Adrenal gland (tissue), 5 donors: Measurements from ENCODE around the gene ARHGEF10L.

Experiments
- POLR2A ChIP-seq, 2 donors: fragments of 450-650 bp; IDR thresholded peaks; one replicate each; pipeline ENCODE4 v1.6.1; 2017; ENCODE audit warnings: antibody characterized with exemption in 2 of 2, mild to moderate bottlenecking in 2 of 2, moderate library complexity in 1 of 2
- TF ChIP-seq, protein P1 (sequence below), 6 experiments: fragments of 450-650 bp in 4 of 6; fragments of 200-600 bp in 2 of 6; sonication (generic) in 1 of 6; IDR thresholded peaks; 1 replicate in 5 of 6; 2 replicates in 1 of 6; pipeline versions ENCODE4 v1.5.1 to v1.8.0; 2016 to 2021; ENCODE audit warnings: antibody characterized with exemption in 6 of 6, mild to moderate bottlenecking in 2 of 6, moderate library complexity in 1 of 6
- donor health status: DM: no; HTN: no; CAD: no.

DNA sequence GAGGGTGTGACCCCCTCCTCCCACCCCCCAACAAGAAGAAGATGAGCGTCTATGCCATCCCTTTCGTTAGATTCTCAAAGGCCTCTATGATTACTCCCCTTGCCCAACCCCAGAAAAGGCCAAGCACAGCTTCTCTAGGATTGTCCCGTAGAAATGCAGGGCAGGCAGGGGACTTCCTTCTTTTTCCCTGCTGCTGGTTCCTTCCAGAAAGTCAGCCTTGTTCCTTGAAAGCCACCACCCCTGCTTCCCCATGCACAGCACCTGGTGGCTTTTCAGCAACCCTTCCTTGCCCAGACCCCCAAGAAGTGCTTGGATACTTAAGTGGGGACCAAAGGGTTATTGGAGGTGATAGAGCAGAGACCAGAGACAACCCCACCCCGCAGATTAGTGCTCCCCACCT, 75.1 kb downstream of the ARHGEF10L start:
- TF ChIP-seq, protein P1, sequence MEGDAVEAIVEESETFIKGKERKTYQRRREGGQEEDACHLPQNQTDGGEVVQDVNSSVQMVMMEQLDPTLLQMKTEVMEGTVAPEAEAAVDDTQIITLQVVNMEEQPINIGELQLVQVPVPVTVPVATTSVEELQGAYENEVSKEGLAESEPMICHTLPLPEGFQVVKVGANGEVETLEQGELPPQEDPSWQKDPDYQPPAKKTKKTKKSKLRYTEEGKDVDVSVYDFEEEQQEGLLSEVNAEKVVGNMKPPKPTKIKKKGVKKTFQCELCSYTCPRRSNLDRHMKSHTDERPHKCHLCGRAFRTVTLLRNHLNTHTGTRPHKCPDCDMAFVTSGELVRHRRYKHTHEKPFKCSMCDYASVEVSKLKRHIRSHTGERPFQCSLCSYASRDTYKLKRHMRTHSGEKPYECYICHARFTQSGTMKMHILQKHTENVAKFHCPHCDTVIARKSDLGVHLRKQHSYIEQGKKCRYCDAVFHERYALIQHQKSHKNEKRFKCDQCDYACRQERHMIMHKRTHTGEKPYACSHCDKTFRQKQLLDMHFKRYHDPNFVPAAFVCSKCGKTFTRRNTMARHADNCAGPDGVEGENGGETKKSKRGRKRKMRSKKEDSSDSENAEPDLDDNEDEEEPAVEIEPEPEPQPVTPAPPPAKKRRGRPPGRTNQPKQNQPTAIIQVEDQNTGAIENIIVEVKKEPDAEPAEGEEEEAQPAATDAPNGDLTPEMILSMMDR (IDR thresholded peaks at IDR 0.05), result no peak
- TF ChIP-seq POLR2A (IDR thresholded peaks at IDR 0.05), result no peak
